Glutamatergic neuron (in vitro differentiated cells): ENCODE measurements around the gene PTPRO. TPM values are rescaled to one million over a fixed set of nuclear protein-coding genes. Genes with fewer than 3 reads are reported as not detected.
A peak's percentile ranks its signal among the peaks of the same experiment; 100 is the strongest.

Source experiments
- DNase-seq: peaks from one replicate; pipeline ENCODE4 v3.0.0; 2022
- H3K27ac Mint-ChIP-seq: one replicate; pipeline ENCODE4 v1.8.0; 2020; ENCODE audit warnings: mild to moderate bottlenecking, mixed read lengths, inconsistent platforms; ENCODE audit not compliant: unreplicated experiment
- H3K27me3 Mint-ChIP-seq: one replicate; pipeline ENCODE4 v1.8.0; 2020; ENCODE audit warnings: mild to moderate bottlenecking, moderate library complexity, mixed read lengths, inconsistent platforms; ENCODE audit not compliant: unreplicated experiment
- H3K36me3 Mint-ChIP-seq: one replicate; pipeline ENCODE4 v1.8.0; 2020; ENCODE audit warnings: mild to moderate bottlenecking, mixed read lengths, inconsistent platforms; ENCODE audit not compliant: unreplicated experiment
- H3K4me1 Mint-ChIP-seq: one replicate; pipeline ENCODE4 v1.8.0; 2020; ENCODE audit warnings: mild to moderate bottlenecking, low read depth, mixed read lengths, inconsistent platforms; ENCODE audit not compliant: unreplicated experiment
- H3K4me3 Mint-ChIP-seq: one replicate; pipeline ENCODE4 v1.8.0; 2020; ENCODE audit warnings: mild to moderate bottlenecking, mixed read lengths, inconsistent platforms; ENCODE audit not compliant: unreplicated experiment
- H3K9me3 Mint-ChIP-seq: one replicate; pipeline ENCODE4 v1.8.0; 2020; ENCODE audit warnings: mild to moderate bottlenecking, moderate library complexity, mixed read lengths, inconsistent platforms; ENCODE audit not compliant: unreplicated experiment
- total RNA-seq: library from RNA; stranded (reverse); fragmentation: NEBNext Ultra II Directional; extraction: Animal tissue kit (Norgen Biotek cat#: 25700); gene quantifications from one replicate; pipeline ENCODE4 v1.2.1, GENCODE V29; 2021; ENCODE audit not compliant: unreplicated experiment
- TF ChIP-seq, protein P1 (sequence below): fragments of 200-600 bp; sonication (generic); IDR thresholded peaks from one replicate; pipeline ENCODE4 v1.5.0; 2021; ENCODE audit not compliant: partially characterized antibody, unreplicated experiment

PTPRO gene
- total RNA-seq, 1 donor from 2014 or later: 32.5 TPM

- peaks cover 4% of the 10 kb centered on the region for H3K27me3 Mint-ChIP-seq
- no peaks in the 10 kb centered on the region for H3K9me3 Mint-ChIP-seq
- no peak overlapping the region for H3K4me3 Mint-ChIP-seq
- no peaks in the 10 kb centered on the region for H3K4me1 Mint-ChIP-seq
- no peak overlapping the region for H3K27ac Mint-ChIP-seq
- H3K36me3 Mint-ChIP-seq: peaks cover 6% of the 10 kb centered on the region
- DNase-seq: no peak
- TF ChIP-seq, protein P1, sequence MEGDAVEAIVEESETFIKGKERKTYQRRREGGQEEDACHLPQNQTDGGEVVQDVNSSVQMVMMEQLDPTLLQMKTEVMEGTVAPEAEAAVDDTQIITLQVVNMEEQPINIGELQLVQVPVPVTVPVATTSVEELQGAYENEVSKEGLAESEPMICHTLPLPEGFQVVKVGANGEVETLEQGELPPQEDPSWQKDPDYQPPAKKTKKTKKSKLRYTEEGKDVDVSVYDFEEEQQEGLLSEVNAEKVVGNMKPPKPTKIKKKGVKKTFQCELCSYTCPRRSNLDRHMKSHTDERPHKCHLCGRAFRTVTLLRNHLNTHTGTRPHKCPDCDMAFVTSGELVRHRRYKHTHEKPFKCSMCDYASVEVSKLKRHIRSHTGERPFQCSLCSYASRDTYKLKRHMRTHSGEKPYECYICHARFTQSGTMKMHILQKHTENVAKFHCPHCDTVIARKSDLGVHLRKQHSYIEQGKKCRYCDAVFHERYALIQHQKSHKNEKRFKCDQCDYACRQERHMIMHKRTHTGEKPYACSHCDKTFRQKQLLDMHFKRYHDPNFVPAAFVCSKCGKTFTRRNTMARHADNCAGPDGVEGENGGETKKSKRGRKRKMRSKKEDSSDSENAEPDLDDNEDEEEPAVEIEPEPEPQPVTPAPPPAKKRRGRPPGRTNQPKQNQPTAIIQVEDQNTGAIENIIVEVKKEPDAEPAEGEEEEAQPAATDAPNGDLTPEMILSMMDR: no peak
These were observed 18.0 kb upstream of the PTPRO start for GRCh38 chr12:15304296-15304695.

- peaks cover 4% of the 10 kb centered on the region for H3K27me3 Mint-ChIP-seq
- H3K36me3 Mint-ChIP-seq: no peaks in the 10 kb centered on the region
These were observed 15.7 kb upstream of the PTPRO start for GRCh38 chr12:15306605-15307004.

GRCh38 chr12:15307079-15307478 lies 15.2 kb upstream of the PTPRO start:
- Mint-ChIP-seq H3K4me1 (no peaks in the 10 kb centered on the region), H3K27ac (no peak overlapping the region), H3K4me3 (no peak overlapping the region), H3K36me3 (no peaks in the 10 kb centered on the region), H3K9me3 (no peaks in the 10 kb centered on the region), H3K27me3 (peaks cover 4% of the 10 kb centered on the region)
- TF ChIP-seq, protein P1: no peak
- DNase-seq: no peak

More at GRCh38 chr12:15306605-15307004, 15.7 kb upstream of the PTPRO start:
- H3K27ac Mint-ChIP-seq: no peak overlapping the region
- TF ChIP-seq, protein P1: no peak
- DNase-seq: no peak
- H3K4me1 Mint-ChIP-seq: no peaks in the 10 kb centered on the region
- no peak overlapping the region for H3K4me3 Mint-ChIP-seq
- no peaks in the 10 kb centered on the region for H3K9me3 Mint-ChIP-seq

DNA sequence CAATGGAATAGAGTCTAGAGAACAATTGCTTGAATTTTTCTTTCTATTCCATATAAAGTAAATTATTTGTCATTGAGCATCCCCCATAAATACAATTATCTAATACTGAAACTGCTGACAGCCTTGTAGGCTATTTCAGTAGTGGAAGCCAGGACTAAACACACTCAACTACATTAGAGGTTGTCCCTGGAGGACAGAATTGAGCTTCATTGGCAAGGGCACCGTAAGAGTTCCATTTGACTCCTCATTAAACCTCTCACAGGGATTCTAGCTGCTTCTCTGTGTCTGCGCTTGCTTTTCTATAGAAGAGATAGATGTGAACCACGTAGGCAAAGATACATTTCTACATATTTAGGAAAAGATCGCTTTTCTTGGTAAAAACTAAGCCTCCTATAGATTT lies 3.5 kb upstream of the PTPRO start:
- Mint-ChIP-seq H3K4me1 (peaks cover 14% of the 10 kb centered on the region), H3K27ac (peak overlapping the region; percentile 18), H3K4me3 (peak overlapping the region; percentile 31), H3K36me3 (no peaks in the 10 kb centered on the region), H3K9me3 (peaks cover 4% of the 10 kb centered on the region), H3K27me3 (peaks cover 4% of the 10 kb centered on the region)
- TF ChIP-seq, protein P1: no peak
- DNase-seq: no peak

- peaks cover 4% of the 10 kb centered on the region for H3K27me3 Mint-ChIP-seq
- H3K36me3 Mint-ChIP-seq: no peaks in the 10 kb centered on the region
- TF ChIP-seq, protein P1: no peak
- H3K9me3 Mint-ChIP-seq: peaks cover 4% of the 10 kb centered on the region
- H3K27ac Mint-ChIP-seq: no peak overlapping the region
- no peak overlapping the region for H3K4me3 Mint-ChIP-seq
- no peak for DNase-seq
- H3K4me1 Mint-ChIP-seq: peaks cover 17% of the 10 kb centered on the region
These were observed 1.4 kb upstream of the PTPRO start for GRCh38 chr12:15320881-15321280.
